SK-N-SH (cell line): ENCODE results near the gene SPATA33. TPM values are rescaled to one million over a fixed set of nuclear protein-coding genes. Genes with fewer than 3 reads are reported as not detected.

Source experiments
- CTCF ChIA-PET: fragments of 300-600, 350-600 bp; formaldehyde crosslinking; extraction: SDS; loops from one replicate; lab custom pipeline; 2021; lab: Yijun Ruan, JAX
- POLR2A ChIA-PET: fragments of 350-600 bp; sonication (Branson Sonifier 250); formaldehyde crosslinking; extraction: SDS; loops from one replicate; lab custom pipeline; 2020; ENCODE audit warnings: antibody characterized with exemption, inconsistent platforms; lab: Yijun Ruan, JAX
- DNase-seq: peaks from one replicate; pipeline ENCODE4 v3.0.0; 2012
- H2AFZ ChIP-seq: fragments of 200-600 bp; sonication (generic); 2 replicates; pipeline ENCODE4 v1.8.1; 2016; ENCODE audit warnings: antibody characterized with exemption, mild to moderate bottlenecking, low read depth
- H3F3A ChIP-seq: fragments of 200-600 bp; sonication (generic); replicated peaks from 2 replicates; pipeline ENCODE3; 2016; ENCODE audit warnings: antibody characterized with exemption, mild to moderate bottlenecking; ENCODE audit not compliant: insufficient read depth
- H3K27ac ChIP-seq, 2 experiments: fragments of 200-500 bp in 1 of 2; fragments of 200-600 bp in 1 of 2; sonication (Bioruptor generic) in 1 of 2; sonication (generic), shearing (Covaris generic) in 1 of 2; 2 replicates each; pipeline versions ENCODE4 v1.5.1 to v1.6.1; 2014 to 2016; ENCODE audit warnings: low read depth in 2 of 2, inconsistent platforms in 1 of 2, low read length in 1 of 2, mild to moderate bottlenecking in 1 of 2, mixed read lengths in 1 of 2
- H3K27me3 ChIP-seq: fragments of 200-600 bp; sonication (generic), shearing (Covaris generic); 2 replicates; pipeline ENCODE4 v1.6.1; 2016; ENCODE audit warnings: mixed run types; ENCODE audit not compliant: insufficient read depth
- H3K36me3 ChIP-seq, 2 experiments: fragments of 200-500 bp in 1 of 2; fragments of 200-600 bp in 1 of 2; sonication (Bioruptor generic) in 1 of 2; sonication (generic) in 1 of 2; replicated peaks in 1 of 2; 2 replicates each; pipeline versions ENCODE3 to v1.5.1; 2014 to 2016; ENCODE audit warnings: low read length in 1 of 2, mild to moderate bottlenecking in 1 of 2; ENCODE audit not compliant: insufficient read depth in 2 of 2, control insufficient read depth in 1 of 2
- H3K4me1 ChIP-seq, 2 experiments: fragments of 200-500 bp in 1 of 2; fragments of 200-600 bp in 1 of 2; sonication (Bioruptor generic) in 1 of 2; sonication (generic), shearing (Covaris generic) in 1 of 2; 2 replicates each; pipeline versions ENCODE4 v1.5.1 to v1.6.1; 2014 to 2016; ENCODE audit warnings: low read depth in 1 of 2, low read length in 1 of 2, mixed run types in 1 of 2; ENCODE audit not compliant: insufficient read depth in 2 of 2, control insufficient read depth in 1 of 2
- H3K4me2 ChIP-seq: fragments of 200-600 bp; sonication (generic), shearing (Covaris generic); 2 replicates; pipeline ENCODE4 v1.6.1; 2017; ENCODE audit warnings: mixed run types
- H3K4me3 ChIP-seq, 2 experiments: fragments of 200-500 bp in 1 of 2; fragments of 200-600 bp in 1 of 2; sonication (Bioruptor generic) in 1 of 2; sonication (generic), shearing (Covaris generic) in 1 of 2; 2 replicates each; pipeline versions ENCODE4 v1.5.1 to v1.8.1; 2014 to 2016; ENCODE audit warnings: low read depth in 2 of 2, inconsistent platforms in 1 of 2, low read length in 1 of 2, mild to moderate bottlenecking in 1 of 2, mixed read lengths in 1 of 2, moderate library complexity in 1 of 2
- H3K79me2 ChIP-seq: fragments of 200-600 bp; sonication (generic); 2 replicates; pipeline ENCODE4 v1.8.1; 2017; ENCODE audit warnings: mild to moderate bottlenecking; ENCODE audit not compliant: insufficient read depth
- H3K9ac ChIP-seq: fragments of 200-600 bp; sonication (generic); 2 replicates; pipeline ENCODE4 v1.6.1; 2017; ENCODE audit warnings: mixed run types
- H3K9me2 ChIP-seq: fragments of 200-600 bp; sonication (generic); 2 replicates; pipeline ENCODE4 v1.6.1; 2017; ENCODE audit warnings: mixed run types
- H3K9me3 ChIP-seq: fragments of 200-600 bp; sonication (generic); 2 replicates; pipeline ENCODE4 v1.6.1; 2017; ENCODE audit warnings: mixed run types, mild to moderate bottlenecking, moderate library complexity
- H4K20me1 ChIP-seq: fragments of 200-600 bp; sonication (generic); 2 replicates; pipeline ENCODE4 v1.6.1; 2017; ENCODE audit warnings: mild to moderate bottlenecking, mixed run types; ENCODE audit not compliant: insufficient read depth
- CHD2 ChIP-seq: fragments of 150-350 bp; IDR thresholded peaks from 2 replicates; pipeline ENCODE4 v1.6.1; 2018; ENCODE audit warnings: low read length; ENCODE audit not compliant: partially characterized antibody
- EP300 ChIP-seq, 2 experiments: IDR thresholded peaks; 2 replicates each; pipeline versions ENCODE4 v1.4.0 to v1.6.1; 2012; ENCODE audit warnings: borderline replicate concordance in 1 of 2, low read depth in 1 of 2, low read length in 1 of 2
- FOSL2 ChIP-seq: IDR thresholded peaks from 2 replicates; pipeline ENCODE4 v1.4.0; 2012; ENCODE audit warnings: low read depth, mild to moderate bottlenecking, moderate library complexity, borderline replicate concordance
- FOXM1 ChIP-seq: IDR thresholded peaks from 2 replicates; pipeline ENCODE4 v1.4.0; 2012; ENCODE audit warnings: low read depth, mild to moderate bottlenecking
- GABPA ChIP-seq: IDR thresholded peaks from 2 replicates; pipeline ENCODE4 v1.4.0; 2012; ENCODE audit warnings: low read depth, mild to moderate bottlenecking
- NFIC ChIP-seq: IDR thresholded peaks from 2 replicates; pipeline ENCODE4 v1.4.0; 2012; ENCODE audit warnings: borderline replicate concordance
- NRF1 ChIP-seq: IDR thresholded peaks from 2 replicates; pipeline ENCODE4 v1.6.1; 2012; ENCODE audit warnings: low read depth, mild to moderate bottlenecking, low read length
- RXRA ChIP-seq: IDR thresholded peaks from 2 replicates; pipeline ENCODE4 v1.4.0; 2012; ENCODE audit warnings: low read depth, mild to moderate bottlenecking, borderline replicate concordance
- SIN3A ChIP-seq: IDR thresholded peaks from 2 replicates; pipeline ENCODE4 v1.6.1; 2012; ENCODE audit warnings: low read depth, mild to moderate bottlenecking, low read length, moderate library complexity, borderline replicate concordance
- SMC3 ChIP-seq: IDR thresholded peaks from 2 replicates; pipeline ENCODE4 v1.6.1; 2012; ENCODE audit warnings: low read depth, low read length, improper control_type of control experiment
- TAF1 ChIP-seq: IDR thresholded peaks from 2 replicates; pipeline ENCODE4 v1.6.1; 2012; ENCODE audit warnings: low read depth, mild to moderate bottlenecking, low read length, moderate library complexity, borderline replicate concordance
- YY1 ChIP-seq: IDR thresholded peaks from 2 replicates; pipeline ENCODE4 v1.4.0; 2012; ENCODE audit warnings: low read depth, mild to moderate bottlenecking
- WGBS: methylation state at CpG from one replicate; pipeline ENCODE4 v1.1.6; 2017; ENCODE audit warnings: low lambda C conversion rate; 5-methylcytosine and 5-hydroxymethylcytosine counted together
- polyA plus RNA-seq, 3 experiments: library from polyadenylated mRNA; depleted of rRNA; stranded (reverse); fragments of >200 nt; gene quantifications; 2 replicates each; pipeline ENCODE4 v1.2.3, GENCODE V29; 2012
- TF ChIP-seq, protein P1 (sequence below): fragments of 150-350 bp; IDR thresholded peaks from 2 replicates; pipeline ENCODE4 v1.6.1; 2016; ENCODE audit warnings: mild to moderate bottlenecking, low read depth, low read length
- TF ChIP-seq, protein P2 (sequence below): IDR thresholded peaks from 2 replicates; pipeline ENCODE4; 2012
- TF ChIP-seq, protein P3 (sequence below): IDR thresholded peaks from 2 replicates; pipeline ENCODE4 v1.6.1; 2012; ENCODE audit warnings: mild to moderate bottlenecking, low read depth, low read length, moderate library complexity
- TF ChIP-seq, protein P4 (sequence below): IDR thresholded peaks from 2 replicates; pipeline ENCODE4 v1.4.0; 2012; ENCODE audit warnings: low read depth, borderline replicate concordance
- TF ChIP-seq, protein P5 (sequence below): fragments of 150-350 bp; IDR thresholded peaks from 2 replicates; pipeline ENCODE4 v1.6.1; 2017; ENCODE audit warnings: antibody characterized with exemption, low read length, low read depth, borderline replicate concordance
- TF ChIP-seq, protein P6 (sequence below): IDR thresholded peaks from 2 replicates; pipeline ENCODE4 v1.4.0; 2012; ENCODE audit warnings: low read depth

SPATA33 gene
- polyA plus RNA-seq, 1 of the 3 experiments (the other 2 are of a cell fraction) = 7.2 TPM

DNA sequence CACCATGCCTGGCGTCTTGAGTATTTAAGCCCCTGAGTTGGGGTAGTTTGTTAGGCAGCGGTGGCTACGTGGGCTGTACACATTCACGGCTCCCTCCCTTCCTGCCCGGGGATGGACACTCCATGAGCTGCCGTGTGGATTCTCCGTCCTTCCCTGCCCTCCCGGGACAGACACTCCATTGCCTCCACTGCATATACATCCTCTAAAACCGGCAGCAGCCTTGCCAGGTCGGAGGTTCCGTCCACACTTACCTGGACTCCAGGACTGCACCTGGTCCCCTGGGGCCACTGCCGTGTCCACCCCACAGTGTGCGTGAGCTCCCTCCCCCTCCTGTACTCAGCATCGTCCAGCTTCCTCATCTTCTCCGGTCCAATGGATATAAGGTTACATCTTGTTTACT, 47.4 kb downstream of the SPATA33 start (continued):
- TF ChIP-seq EP300 (IDR thresholded peaks at IDR 0.05; ENCODE audit: borderline replicate concordance in 1 of 2, low read depth in 1 of 2, low read length in 1 of 2) (no peak), FOSL2 (no peak), RXRA (no peak), NRF1 (no peak), SMC3 (no peak), GABPA (no peak), SIN3A (no peak), TAF1 (no peak)
- TF ChIP-seq, protein P1, sequence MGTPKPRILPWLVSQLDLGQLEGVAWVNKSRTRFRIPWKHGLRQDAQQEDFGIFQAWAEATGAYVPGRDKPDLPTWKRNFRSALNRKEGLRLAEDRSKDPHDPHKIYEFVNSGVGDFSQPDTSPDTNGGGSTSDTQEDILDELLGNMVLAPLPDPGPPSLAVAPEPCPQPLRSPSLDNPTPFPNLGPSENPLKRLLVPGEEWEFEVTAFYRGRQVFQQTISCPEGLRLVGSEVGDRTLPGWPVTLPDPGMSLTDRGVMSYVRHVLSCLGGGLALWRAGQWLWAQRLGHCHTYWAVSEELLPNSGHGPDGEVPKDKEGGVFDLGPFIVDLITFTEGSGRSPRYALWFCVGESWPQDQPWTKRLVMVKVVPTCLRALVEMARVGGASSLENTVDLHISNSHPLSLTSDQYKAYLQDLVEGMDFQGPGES = no peak
- TF ChIP-seq, protein P2, sequence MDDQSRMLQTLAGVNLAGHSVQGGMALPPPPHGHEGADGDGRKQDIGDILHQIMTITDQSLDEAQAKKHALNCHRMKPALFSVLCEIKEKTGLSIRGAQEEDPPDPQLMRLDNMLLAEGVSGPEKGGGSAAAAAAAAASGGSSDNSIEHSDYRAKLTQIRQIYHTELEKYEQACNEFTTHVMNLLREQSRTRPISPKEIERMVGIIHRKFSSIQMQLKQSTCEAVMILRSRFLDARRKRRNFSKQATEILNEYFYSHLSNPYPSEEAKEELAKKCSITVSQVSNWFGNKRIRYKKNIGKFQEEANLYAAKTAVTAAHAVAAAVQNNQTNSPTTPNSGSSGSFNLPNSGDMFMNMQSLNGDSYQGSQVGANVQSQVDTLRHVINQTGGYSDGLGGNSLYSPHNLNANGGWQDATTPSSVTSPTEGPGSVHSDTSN = no peak

DNA sequence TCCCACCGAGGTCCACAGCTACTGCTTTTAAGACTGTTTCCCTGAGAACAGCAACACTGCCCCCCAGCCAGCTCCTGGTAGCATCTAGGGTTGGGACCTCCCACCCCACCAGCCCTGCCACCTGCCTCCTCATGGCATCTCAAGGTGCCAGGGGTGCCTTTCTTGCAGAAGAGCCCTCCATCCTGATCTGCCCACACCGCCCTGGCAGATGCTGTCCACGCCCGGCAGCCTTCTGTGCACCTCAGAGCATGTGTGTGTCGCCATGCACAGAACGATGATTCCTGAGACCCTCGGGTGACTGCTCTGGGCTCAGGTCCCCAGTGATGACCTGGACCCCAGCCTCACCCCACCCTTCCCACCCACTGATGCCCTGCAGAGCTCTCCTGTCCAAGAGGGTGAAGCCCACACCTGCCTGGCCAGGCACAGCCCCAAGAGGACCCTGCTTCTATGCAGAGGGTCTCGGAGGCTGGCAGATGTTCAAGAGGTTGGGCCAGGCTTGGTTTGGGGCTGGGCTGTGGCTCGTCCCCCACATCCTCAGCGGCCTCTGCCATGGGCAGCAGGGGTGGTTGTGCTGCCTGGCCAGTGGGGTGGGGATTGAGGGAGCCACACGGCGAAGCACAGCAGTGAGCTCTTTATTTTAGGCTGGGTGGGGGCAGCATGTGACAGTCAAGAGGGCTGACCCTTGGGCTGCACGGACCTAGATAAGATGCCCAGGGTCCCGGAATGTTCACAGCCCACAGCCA, 49.1 kb downstream of the SPATA33 start:
- 83% methylated on average over 13 of the region's 14 CpGs for WGBS
- H3K9ac ChIP-seq = no peak overlapping the region
- H2AFZ ChIP-seq = no peak overlapping the region
- no peak overlapping the region for H3K27ac ChIP-seq
- no peaks in the 10 kb centered on the region for H4K20me1 ChIP-seq
- H3K4me1 ChIP-seq = peaks cover 0 to 6% of the 10 kb centered on the region in 2 experiments; a peak in 1 of 4 replicates
- CTCF ChIA-PET = interaction anchor here (0.8 to 2.3 kb wide), 22 partner anchors 9 to 314 kb away, joined by 3 to 22 read pairs (median 4); partner anchors contain the start of genes MC1R and TCF25
- H3K79me2 ChIP-seq = no peaks in the 10 kb centered on the region
- peaks cover 13% of the 10 kb centered on the region for H3F3A ChIP-seq
- H3K9me2 ChIP-seq = no peaks in the 10 kb centered on the region
- POLR2A ChIA-PET = interaction anchor here (0.5 to 1.5 kb wide), 6 partner anchors 14 to 217 kb away, joined by 3 to 7 read pairs (median 5); partner anchors contain the start of genes TCF25 and VPS9D1
- no peak for DNase-seq
- H3K4me3 ChIP-seq = no peak overlapping the region
- H3K9me3 ChIP-seq = no peaks in the 10 kb centered on the region
- H3K27me3 ChIP-seq = no peaks in the 10 kb centered on the region
- no peak overlapping the region for H3K4me2 ChIP-seq
- H3K36me3 ChIP-seq = no peaks in the 10 kb centered on the region
- TF ChIP-seq RXRA = no peak
- TF ChIP-seq, protein P3, sequence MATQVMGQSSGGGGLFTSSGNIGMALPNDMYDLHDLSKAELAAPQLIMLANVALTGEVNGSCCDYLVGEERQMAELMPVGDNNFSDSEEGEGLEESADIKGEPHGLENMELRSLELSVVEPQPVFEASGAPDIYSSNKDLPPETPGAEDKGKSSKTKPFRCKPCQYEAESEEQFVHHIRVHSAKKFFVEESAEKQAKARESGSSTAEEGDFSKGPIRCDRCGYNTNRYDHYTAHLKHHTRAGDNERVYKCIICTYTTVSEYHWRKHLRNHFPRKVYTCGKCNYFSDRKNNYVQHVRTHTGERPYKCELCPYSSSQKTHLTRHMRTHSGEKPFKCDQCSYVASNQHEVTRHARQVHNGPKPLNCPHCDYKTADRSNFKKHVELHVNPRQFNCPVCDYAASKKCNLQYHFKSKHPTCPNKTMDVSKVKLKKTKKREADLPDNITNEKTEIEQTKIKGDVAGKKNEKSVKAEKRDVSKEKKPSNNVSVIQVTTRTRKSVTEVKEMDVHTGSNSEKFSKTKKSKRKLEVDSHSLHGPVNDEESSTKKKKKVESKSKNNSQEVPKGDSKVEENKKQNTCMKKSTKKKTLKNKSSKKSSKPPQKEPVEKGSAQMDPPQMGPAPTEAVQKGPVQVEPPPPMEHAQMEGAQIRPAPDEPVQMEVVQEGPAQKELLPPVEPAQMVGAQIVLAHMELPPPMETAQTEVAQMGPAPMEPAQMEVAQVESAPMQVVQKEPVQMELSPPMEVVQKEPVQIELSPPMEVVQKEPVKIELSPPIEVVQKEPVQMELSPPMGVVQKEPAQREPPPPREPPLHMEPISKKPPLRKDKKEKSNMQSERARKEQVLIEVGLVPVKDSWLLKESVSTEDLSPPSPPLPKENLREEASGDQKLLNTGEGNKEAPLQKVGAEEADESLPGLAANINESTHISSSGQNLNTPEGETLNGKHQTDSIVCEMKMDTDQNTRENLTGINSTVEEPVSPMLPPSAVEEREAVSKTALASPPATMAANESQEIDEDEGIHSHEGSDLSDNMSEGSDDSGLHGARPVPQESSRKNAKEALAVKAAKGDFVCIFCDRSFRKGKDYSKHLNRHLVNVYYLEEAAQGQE = no peak
- no peak for TF ChIP-seq FOXM1
- TF ChIP-seq, protein P1 = no peak
- TF ChIP-seq, protein P4, sequence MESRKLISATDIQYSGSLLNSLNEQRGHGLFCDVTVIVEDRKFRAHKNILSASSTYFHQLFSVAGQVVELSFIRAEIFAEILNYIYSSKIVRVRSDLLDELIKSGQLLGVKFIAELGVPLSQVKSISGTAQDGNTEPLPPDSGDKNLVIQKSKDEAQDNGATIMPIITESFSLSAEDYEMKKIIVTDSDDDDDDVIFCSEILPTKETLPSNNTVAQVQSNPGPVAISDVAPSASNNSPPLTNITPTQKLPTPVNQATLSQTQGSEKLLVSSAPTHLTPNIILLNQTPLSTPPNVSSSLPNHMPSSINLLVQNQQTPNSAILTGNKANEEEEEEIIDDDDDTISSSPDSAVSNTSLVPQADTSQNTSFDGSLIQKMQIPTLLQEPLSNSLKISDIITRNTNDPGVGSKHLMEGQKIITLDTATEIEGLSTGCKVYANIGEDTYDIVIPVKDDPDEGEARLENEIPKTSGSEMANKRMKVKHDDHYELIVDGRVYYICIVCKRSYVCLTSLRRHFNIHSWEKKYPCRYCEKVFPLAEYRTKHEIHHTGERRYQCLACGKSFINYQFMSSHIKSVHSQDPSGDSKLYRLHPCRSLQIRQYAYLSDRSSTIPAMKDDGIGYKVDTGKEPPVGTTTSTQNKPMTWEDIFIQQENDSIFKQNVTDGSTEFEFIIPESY = no peak
- TF ChIP-seq CHD2 = no peak
- no peak for TF ChIP-seq NFIC
- TF ChIP-seq, protein P5, sequence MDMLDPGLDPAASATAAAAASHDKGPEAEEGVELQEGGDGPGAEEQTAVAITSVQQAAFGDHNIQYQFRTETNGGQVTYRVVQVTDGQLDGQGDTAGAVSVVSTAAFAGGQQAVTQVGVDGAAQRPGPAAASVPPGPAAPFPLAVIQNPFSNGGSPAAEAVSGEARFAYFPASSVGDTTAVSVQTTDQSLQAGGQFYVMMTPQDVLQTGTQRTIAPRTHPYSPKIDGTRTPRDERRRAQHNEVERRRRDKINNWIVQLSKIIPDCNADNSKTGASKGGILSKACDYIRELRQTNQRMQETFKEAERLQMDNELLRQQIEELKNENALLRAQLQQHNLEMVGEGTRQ = no peak
- no peak for TF ChIP-seq YY1
- TF ChIP-seq, protein P6, sequence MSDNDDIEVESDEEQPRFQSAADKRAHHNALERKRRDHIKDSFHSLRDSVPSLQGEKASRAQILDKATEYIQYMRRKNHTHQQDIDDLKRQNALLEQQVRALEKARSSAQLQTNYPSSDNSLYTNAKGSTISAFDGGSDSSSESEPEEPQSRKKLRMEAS = no peak
